GM23338 (cell line): ENCODE measurements around the gene HFE.
"Not testable (repeated sequence)": the region's sequence is repeated elsewhere in the genome, so short reads cannot be mapped to it uniquely, and the experiment has no call there.

Experiments used
- CTCF ChIP-seq, 2 experiments: fragments of 200-600 bp in 1 of 2; sonication (generic) in 1 of 2; conservative IDR thresholded peaks; 2 replicates each; pipeline versions ENCODE4 v1.5.1 to v1.6.1; 2016 to 2017; ENCODE audit warnings: antibody characterized with exemption in 2 of 2, low read depth in 2 of 2, mild to moderate bottlenecking in 2 of 2, moderate library complexity in 1 of 2
- EZH2 ChIP-seq: fragments of 200-600 bp; sonication (generic); IDR thresholded peaks from one replicate; pipeline ENCODE4 v1.8.0; 2017; ENCODE audit warnings: antibody characterized with exemption, mild to moderate bottlenecking, low read depth; ENCODE audit not compliant: unreplicated experiment
- EZH2phosphoT487 ChIP-seq: fragments of 200-600 bp; sonication (generic); IDR thresholded peaks from one replicate; pipeline ENCODE4 v1.8.1; 2018; ENCODE audit warnings: antibody characterized with exemption; ENCODE audit not compliant: unreplicated experiment
- POLR2AphosphoS5 ChIP-seq: IDR thresholded peaks from 2 replicates; pipeline ENCODE4 v1.6.1; 2016; ENCODE audit warnings: antibody characterized with exemption, low read depth
- ZNF114 ChIP-seq: fragments of 250-450 bp; sonication (Bioruptor Pico); IDR thresholded peaks from 2 replicates; pipeline ENCODE4 v1.5.0; 2020; ENCODE audit warnings: mild to moderate bottlenecking, moderate library complexity

GRCh38 chr6:26078066-26078465 lies 9.2 kb upstream of the HFE start:
- not testable (repeated sequence) for TF ChIP-seq CTCF (conservative IDR thresholded peaks at IDR 0.05; ENCODE audit: low read depth in 2 of 2); POLR2AphosphoS5; EZH2phosphoT487; EZH2; ZNF114 (CRISPR knock-in tag)
